Measurements from ENCODE around the gene CARMIL1. TPM values are rescaled to one million over a fixed set of nuclear protein-coding genes. Genes with fewer than 3 reads are reported as not detected.

CARMIL1 gene
- total RNA-seq, 1 experiment from 2014 or later: 25.9 TPM

- Histone ChIP-seq H3K27me3 (replicated peaks; ENCODE audit: control insufficient read depth, insufficient read depth, low read length) (no peaks in the 10 kb centered on the region), H3K9me3 (no peaks in the 10 kb centered on the region), H3K4me3 (ENCODE audit: low read depth, low read length) (no peak overlapping the region), H3K4me1 (no peaks in the 10 kb centered on the region), H3K36me3 (ENCODE audit: control insufficient read depth, insufficient read depth, low read length) (no peaks in the 10 kb centered on the region)
- no TSS peak for BruUV-seq (replicated peaks)
- ChIA-PET CTCF (no interaction called here), POLR2A (no interaction called here)
- no peak for TF ChIP-seq CTCF (IDR thresholded peaks at IDR 0.05; ENCODE audit: insufficient read depth in 1 of 2, low read depth in 1 of 2, low read length in 1 of 2, severe bottlenecking in 1 of 2, unreplicated experiment in 1 of 2)
- no peak overlapping the region for H3K27ac Mint-ChIP-seq (ENCODE audit: unreplicated experiment)
- peaks cover 12% of the 10 kb centered on the region for H3K4me1 Mint-ChIP-seq (ENCODE audit: low read depth, unreplicated experiment)
- DNase-seq: no peak
- intact Hi-C loops (cut with micrococcal nuclease; ENCODE audit: unreplicated experiment): no loop called here
- no peaks in the 10 kb centered on the region for H3K9me3 Mint-ChIP-seq (ENCODE audit: unreplicated experiment)
- peaks cover 7% of the 10 kb centered on the region for H3K36me3 Mint-ChIP-seq (ENCODE audit: insufficient read depth, unreplicated experiment)
- H3K4me3 Mint-ChIP-seq (ENCODE audit: unreplicated experiment): no peak overlapping the region
- H3K27me3 Mint-ChIP-seq (ENCODE audit: insufficient read depth, unreplicated experiment): no peaks in the 10 kb centered on the region
Observed at GRCh38 chr6:25401711-25402110, 122.5 kb downstream of the CARMIL1 start.

- CTCF ChIA-PET: no interaction called here
- H3K27ac Mint-ChIP-seq (ENCODE audit: unreplicated experiment): no peak overlapping the region
- BruUV-seq (replicated peaks): no TSS peak
Observed at GRCh38 chr6:25402125-25402524, 123.0 kb downstream of the CARMIL1 start.

GRCh38 chr6:25403150-25403549 lies 124.0 kb downstream of the CARMIL1 start:
- H3K36me3 Mint-ChIP-seq (ENCODE audit: insufficient read depth, unreplicated experiment): peaks cover 7% of the 10 kb centered on the region
- peaks cover 5% of the 10 kb centered on the region for H3K4me1 Mint-ChIP-seq (ENCODE audit: low read depth, unreplicated experiment)
- Histone ChIP-seq H3K9me3 (no peaks in the 10 kb centered on the region), H3K36me3 (ENCODE audit: control insufficient read depth, insufficient read depth, low read length) (no peaks in the 10 kb centered on the region), H3K4me3 (ENCODE audit: low read depth, low read length) (no peak overlapping the region), H3K4me1 (no peaks in the 10 kb centered on the region), H3K27me3 (replicated peaks; ENCODE audit: control insufficient read depth, insufficient read depth, low read length) (no peaks in the 10 kb centered on the region)
- H3K9me3 Mint-ChIP-seq (ENCODE audit: unreplicated experiment): no peaks in the 10 kb centered on the region
- H3K4me3 Mint-ChIP-seq (ENCODE audit: unreplicated experiment): no peak overlapping the region
- ChIA-PET CTCF (no interaction called here), POLR2A (no interaction called here)
- no peaks in the 10 kb centered on the region for H3K27me3 Mint-ChIP-seq (ENCODE audit: insufficient read depth, unreplicated experiment)
- no peak for TF ChIP-seq CTCF (IDR thresholded peaks at IDR 0.05; ENCODE audit: insufficient read depth in 1 of 2, low read depth in 1 of 2, low read length in 1 of 2, severe bottlenecking in 1 of 2, unreplicated experiment in 1 of 2)
- BruUV-seq (replicated peaks): no TSS peak
- no peak for DNase-seq
- intact Hi-C loops (cut with micrococcal nuclease; ENCODE audit: unreplicated experiment): no loop called here
- H3K27ac Mint-ChIP-seq (ENCODE audit: unreplicated experiment): no peak overlapping the region

More at GRCh38 chr6:25402125-25402524, 123.0 kb downstream of the CARMIL1 start:
- POLR2A ChIA-PET: no interaction called here
- no peaks in the 10 kb centered on the region for H3K9me3 Mint-ChIP-seq (ENCODE audit: unreplicated experiment)
- H3K4me1 Mint-ChIP-seq (ENCODE audit: low read depth, unreplicated experiment): peaks cover 10% of the 10 kb centered on the region
- no peaks in the 10 kb centered on the region for H3K36me3 ChIP-seq (ENCODE audit: control insufficient read depth, insufficient read depth, low read length)
- H3K27me3 ChIP-seq (replicated peaks; ENCODE audit: control insufficient read depth, insufficient read depth, low read length): no peaks in the 10 kb centered on the region
- H3K27me3 Mint-ChIP-seq (ENCODE audit: insufficient read depth, unreplicated experiment): no peaks in the 10 kb centered on the region
- H3K4me1 ChIP-seq: no peaks in the 10 kb centered on the region
- H3K4me3 Mint-ChIP-seq (ENCODE audit: unreplicated experiment): no peak overlapping the region
- peaks cover 7% of the 10 kb centered on the region for H3K36me3 Mint-ChIP-seq (ENCODE audit: insufficient read depth, unreplicated experiment)
- intact Hi-C loops (cut with micrococcal nuclease; ENCODE audit: unreplicated experiment): no loop called here
- TF ChIP-seq CTCF (IDR thresholded peaks at IDR 0.05; ENCODE audit: insufficient read depth in 1 of 2, low read depth in 1 of 2, low read length in 1 of 2, severe bottlenecking in 1 of 2, unreplicated experiment in 1 of 2): no peak
- no peaks in the 10 kb centered on the region for H3K9me3 ChIP-seq
- no peak for DNase-seq
- H3K4me3 ChIP-seq (ENCODE audit: low read depth, low read length): no peak overlapping the region

All from Caco-2 (cell line).